WTC11 (cell line): ENCODE results near the gene PDE3B.

Experiments used
- ELF4 ChIP-seq: sonication (generic); formaldehyde crosslinking; IDR thresholded peaks from 2 replicates; pipeline ENCODE4 v1.8.1; 2022; ENCODE audit warnings: low read depth, mild to moderate bottlenecking, moderate library complexity, missing genetic modification reagents
- RELA ChIP-seq: sonication (generic); formaldehyde crosslinking; IDR thresholded peaks from 2 replicates; pipeline ENCODE4 v1.8.1; 2022; ENCODE audit warnings: missing genetic modification reagents, mild to moderate bottlenecking, borderline replicate concordance
- TEAD4 ChIP-seq: sonication (generic); formaldehyde crosslinking; IDR thresholded peaks from 2 replicates; pipeline ENCODE4 v1.8.0; 2022; ENCODE audit warnings: mild to moderate bottlenecking, missing genetic modification reagents
- ZNF138 ChIP-seq: sonication (generic); formaldehyde crosslinking; conservative IDR thresholded peaks from 2 replicates; pipeline ENCODE4 v1.8.1; 2022; ENCODE audit warnings: mild to moderate bottlenecking, moderate library complexity, missing genetic modification reagents
- TF ChIP-seq, protein P1 (sequence below): sonication (generic); formaldehyde crosslinking; conservative IDR thresholded peaks from 2 replicates; pipeline ENCODE4 v1.8.1; 2022; ENCODE audit warnings: mild to moderate bottlenecking, missing genetic modification reagents
- TF ChIP-seq, protein P2 (sequence below): fragments of 200-600 bp; IDR thresholded peaks from 2 replicates; pipeline ENCODE4 v1.8.0; 2022; ENCODE audit warnings: antibody characterized with exemption

DNA sequence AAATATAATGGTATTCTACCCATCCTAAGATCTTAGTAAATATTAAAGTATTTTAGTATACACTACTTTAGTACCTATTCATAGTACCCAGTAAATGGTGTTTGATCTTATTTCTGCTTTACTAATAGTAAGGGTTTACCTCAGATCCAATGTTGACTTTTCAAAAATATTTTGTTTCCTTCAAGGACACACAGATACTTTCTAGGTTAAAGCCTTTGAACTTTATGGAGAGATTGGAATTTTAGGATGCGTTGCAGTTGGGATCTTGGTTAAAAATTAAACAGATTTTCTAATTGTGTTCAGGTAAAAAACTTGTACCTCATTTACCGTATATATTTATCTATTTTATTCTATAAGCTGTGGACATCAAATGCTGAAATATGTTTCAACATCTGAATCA is 175.2 kb downstream of the PDE3B start:
- TF ChIP-seq, protein P1, sequence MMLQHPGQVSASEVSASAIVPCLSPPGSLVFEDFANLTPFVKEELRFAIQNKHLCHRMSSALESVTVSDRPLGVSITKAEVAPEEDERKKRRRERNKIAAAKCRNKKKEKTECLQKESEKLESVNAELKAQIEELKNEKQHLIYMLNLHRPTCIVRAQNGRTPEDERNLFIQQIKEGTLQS (CRISPR knock-in tag), result no peak
- TF ChIP-seq, protein P2, sequence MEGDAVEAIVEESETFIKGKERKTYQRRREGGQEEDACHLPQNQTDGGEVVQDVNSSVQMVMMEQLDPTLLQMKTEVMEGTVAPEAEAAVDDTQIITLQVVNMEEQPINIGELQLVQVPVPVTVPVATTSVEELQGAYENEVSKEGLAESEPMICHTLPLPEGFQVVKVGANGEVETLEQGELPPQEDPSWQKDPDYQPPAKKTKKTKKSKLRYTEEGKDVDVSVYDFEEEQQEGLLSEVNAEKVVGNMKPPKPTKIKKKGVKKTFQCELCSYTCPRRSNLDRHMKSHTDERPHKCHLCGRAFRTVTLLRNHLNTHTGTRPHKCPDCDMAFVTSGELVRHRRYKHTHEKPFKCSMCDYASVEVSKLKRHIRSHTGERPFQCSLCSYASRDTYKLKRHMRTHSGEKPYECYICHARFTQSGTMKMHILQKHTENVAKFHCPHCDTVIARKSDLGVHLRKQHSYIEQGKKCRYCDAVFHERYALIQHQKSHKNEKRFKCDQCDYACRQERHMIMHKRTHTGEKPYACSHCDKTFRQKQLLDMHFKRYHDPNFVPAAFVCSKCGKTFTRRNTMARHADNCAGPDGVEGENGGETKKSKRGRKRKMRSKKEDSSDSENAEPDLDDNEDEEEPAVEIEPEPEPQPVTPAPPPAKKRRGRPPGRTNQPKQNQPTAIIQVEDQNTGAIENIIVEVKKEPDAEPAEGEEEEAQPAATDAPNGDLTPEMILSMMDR, result no peak
- TF ChIP-seq TEAD4 (CRISPR knock-in tag) (no peak), ELF4 (CRISPR knock-in tag) (no peak), RELA (CRISPR knock-in tag) (no peak), ZNF138 (CRISPR knock-in tag) (no peak)
